Measurements from ENCODE around the gene RALGAPA1.

GRCh38 chr14:35632676-35633075 lies 176.4 kb downstream of the RALGAPA1 start:
- no peak for TF ChIP-seq CTCF (IDR thresholded peaks at IDR 0.05)
- no peak for TF ChIP-seq EP300 (IDR thresholded peaks at IDR 0.05)
- TF ChIP-seq POLR2A (IDR thresholded peaks at IDR 0.05): no peak
- peak in 1 of 3 donors; percentile 14 for TF ChIP-seq POLR2AphosphoS5 (IDR thresholded peaks at IDR 0.05)

Measured in stomach (tissue), 4 donors.